Cardiac fibroblast (primary cell): ENCODE results near the gene SYT2.

Experiments used
- DNase-seq, 2 donors: peaks; one replicate each; pipeline versions ENCODE4 v3.0.0 to v3.0.0-alpha.2; 2010; ENCODE audit warnings: low read depth in 2 of 2
- H3K4me3 ChIP-seq, 2 donors: replicated peaks in 1 of 2; 1 replicate in 1 of 2; 2 replicates in 1 of 2; pipeline ENCODE4 v1.5.1; 2011; ENCODE audit warnings: low read depth in 2 of 2, low read length in 2 of 2, mild to moderate bottlenecking in 2 of 2, moderate library complexity in 1 of 2
- TF ChIP-seq, protein P1 (sequence below): IDR thresholded peaks from one replicate; pipeline ENCODE4 v1.5.1; 2011; ENCODE audit warnings: low read depth, mild to moderate bottlenecking, low read length, inconsistent platforms

Gene SYT2

GRCh38 chr1:202710070-202711045 lies at the start of gene SYT2:
Gene SYT2 (minus strand): TSS chr1:202710454. CDS start chr1:202605772, 104,682 bp downstream.
- DNase-seq: peak in 1 of 2 donors; percentile 28
- TF ChIP-seq, protein P1, sequence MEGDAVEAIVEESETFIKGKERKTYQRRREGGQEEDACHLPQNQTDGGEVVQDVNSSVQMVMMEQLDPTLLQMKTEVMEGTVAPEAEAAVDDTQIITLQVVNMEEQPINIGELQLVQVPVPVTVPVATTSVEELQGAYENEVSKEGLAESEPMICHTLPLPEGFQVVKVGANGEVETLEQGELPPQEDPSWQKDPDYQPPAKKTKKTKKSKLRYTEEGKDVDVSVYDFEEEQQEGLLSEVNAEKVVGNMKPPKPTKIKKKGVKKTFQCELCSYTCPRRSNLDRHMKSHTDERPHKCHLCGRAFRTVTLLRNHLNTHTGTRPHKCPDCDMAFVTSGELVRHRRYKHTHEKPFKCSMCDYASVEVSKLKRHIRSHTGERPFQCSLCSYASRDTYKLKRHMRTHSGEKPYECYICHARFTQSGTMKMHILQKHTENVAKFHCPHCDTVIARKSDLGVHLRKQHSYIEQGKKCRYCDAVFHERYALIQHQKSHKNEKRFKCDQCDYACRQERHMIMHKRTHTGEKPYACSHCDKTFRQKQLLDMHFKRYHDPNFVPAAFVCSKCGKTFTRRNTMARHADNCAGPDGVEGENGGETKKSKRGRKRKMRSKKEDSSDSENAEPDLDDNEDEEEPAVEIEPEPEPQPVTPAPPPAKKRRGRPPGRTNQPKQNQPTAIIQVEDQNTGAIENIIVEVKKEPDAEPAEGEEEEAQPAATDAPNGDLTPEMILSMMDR: no peak
- peak within 1 kb of the TSS in 1 of 2 donors; percentile 11 for H3K4me3 ChIP-seq

DNA sequence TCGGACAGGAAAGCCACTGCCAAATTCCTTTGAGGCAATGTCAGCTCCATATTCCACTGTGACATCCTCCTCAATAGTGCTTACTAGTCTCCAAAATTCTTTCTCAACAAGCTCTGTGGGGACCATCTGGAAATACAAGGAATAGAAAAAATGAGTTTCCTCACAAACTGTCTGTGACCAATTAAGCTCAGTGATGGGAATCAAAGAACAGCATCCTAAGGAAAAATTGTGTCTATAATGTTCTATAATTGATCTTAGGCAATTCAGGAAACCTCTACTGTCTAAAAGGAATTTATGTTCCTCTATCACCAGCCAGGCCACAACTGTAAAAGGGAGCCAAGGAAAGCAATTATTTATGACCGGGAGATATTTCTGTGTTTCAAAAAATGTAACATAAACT lies 46.1 kb upstream of the SYT2 start:
- no peak for DNase-seq
- TF ChIP-seq, protein P1: no peak

DNA sequence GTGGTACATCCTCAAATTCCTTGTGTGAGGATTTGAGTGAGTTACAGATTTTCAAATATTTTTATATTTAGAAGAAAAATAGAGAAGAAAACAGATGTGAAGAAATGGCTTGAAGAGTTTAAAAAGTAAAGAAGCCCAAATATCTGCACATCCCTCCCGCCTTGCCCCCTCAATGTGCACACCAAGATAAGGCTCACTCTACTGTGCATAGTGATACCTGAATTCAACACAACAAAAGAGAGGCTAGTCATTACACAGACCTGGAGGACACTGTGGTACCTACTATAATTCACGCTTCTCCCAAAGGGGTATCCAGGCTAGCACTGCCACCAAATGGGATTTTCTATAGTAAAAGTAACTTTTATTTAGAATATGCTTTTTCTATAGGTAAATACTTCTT lies 44.0 kb upstream of the SYT2 start:
- H3K4me3 ChIP-seq: no peak overlapping the region
- TF ChIP-seq, protein P1: no peak
- DNase-seq: no peak

More for the DNA sequence above, 46.1 kb upstream of the SYT2 start:
- no peak overlapping the region for H3K4me3 ChIP-seq

- H3K4me3 ChIP-seq: no peak overlapping the region
- DNase-seq: no peak
- TF ChIP-seq, protein P1: no peak
Measured at GRCh38 chr1:202752774-202753173, 42.5 kb upstream of the SYT2 start.

- no peak overlapping the region for H3K4me3 ChIP-seq
- DNase-seq: no peak
- TF ChIP-seq, protein P1: no peak
Measured at GRCh38 chr1:202750761-202751160, 40.5 kb upstream of the SYT2 start.

DNA sequence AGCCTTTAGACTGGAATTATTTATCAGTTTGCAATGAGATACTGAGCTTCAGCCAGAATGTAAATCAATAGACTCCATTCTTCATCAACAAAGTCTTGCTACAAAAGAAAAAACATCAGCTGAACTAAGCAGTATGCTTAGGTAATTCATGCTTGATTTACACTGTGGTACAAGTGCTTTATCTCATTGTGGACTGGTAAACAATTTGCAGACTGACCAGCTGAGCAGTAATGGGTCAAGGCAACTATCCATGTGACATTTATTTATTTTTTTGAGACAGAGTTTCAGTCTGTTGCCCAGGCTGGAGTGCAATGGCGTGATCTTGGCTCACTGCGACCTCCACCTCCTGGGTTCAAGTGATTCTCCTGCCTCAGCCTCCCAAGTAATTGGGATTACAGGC lies 39.8 kb upstream of the SYT2 start:
- no peak overlapping the region for H3K4me3 ChIP-seq
- DNase-seq: no peak
- TF ChIP-seq, protein P1: no peak
